GM03348 (cell line): ENCODE results near the gene ANTXRL.
"Not testable (repeated sequence)": the region's sequence is repeated elsewhere in the genome, so short reads cannot be mapped to it uniquely, and the experiment has no call there.

Experiments used
- DNase-seq: peaks from one replicate; pipeline ENCODE4 v3.0.0; 2012; ENCODE audit warnings: low spot score

ANTXRL gene

DNA sequence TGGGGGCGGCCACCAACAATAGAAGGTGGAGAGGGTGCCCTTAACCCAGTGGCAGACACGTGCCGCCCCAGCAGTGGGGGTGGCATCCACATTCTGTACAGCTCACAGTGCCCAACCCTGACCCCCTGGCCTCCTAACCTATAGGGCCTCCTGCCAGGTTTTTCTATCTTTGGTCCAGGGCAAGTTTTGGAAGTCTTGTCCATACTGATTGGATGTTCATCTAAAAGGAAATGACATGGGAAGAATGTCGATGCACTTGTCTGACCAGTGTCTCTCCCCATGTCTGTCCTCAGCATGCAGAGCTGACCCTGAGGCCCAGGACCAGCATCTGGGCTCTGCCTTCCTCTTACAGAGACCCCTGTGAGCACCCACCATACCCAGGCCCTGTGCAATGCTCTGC, 32.3 kb upstream of the ANTXRL start:
- DNase-seq = no peak

- not testable (repeated sequence) for DNase-seq
Observed at GRCh38 chr10:46255210-46255609, 31.6 kb upstream of the ANTXRL start.

- peak; percentile 53 for DNase-seq
Observed at GRCh38 chr10:46255801-46256747, 30.7 kb upstream of the ANTXRL start.

DNA sequence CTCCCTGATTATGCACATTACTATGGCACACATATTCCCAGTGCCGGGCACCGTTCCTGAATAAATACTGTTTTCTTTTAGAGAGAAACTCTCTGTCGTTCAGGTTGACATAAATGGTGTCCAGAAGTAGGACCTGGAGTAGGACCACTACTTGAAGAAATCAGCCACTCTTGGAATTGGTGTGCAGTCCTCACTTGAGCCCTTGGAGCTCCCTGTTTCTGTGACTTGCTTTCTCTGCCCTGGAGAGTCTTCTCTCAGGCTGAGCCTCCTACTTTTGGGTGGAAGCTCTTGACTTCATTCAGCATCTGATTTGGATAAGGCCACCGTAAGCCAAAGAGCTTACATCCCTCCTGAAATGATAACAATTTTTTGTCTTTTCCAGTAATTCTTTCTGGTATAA, 29.7 kb upstream of the ANTXRL start:
- no peak for DNase-seq

DNA sequence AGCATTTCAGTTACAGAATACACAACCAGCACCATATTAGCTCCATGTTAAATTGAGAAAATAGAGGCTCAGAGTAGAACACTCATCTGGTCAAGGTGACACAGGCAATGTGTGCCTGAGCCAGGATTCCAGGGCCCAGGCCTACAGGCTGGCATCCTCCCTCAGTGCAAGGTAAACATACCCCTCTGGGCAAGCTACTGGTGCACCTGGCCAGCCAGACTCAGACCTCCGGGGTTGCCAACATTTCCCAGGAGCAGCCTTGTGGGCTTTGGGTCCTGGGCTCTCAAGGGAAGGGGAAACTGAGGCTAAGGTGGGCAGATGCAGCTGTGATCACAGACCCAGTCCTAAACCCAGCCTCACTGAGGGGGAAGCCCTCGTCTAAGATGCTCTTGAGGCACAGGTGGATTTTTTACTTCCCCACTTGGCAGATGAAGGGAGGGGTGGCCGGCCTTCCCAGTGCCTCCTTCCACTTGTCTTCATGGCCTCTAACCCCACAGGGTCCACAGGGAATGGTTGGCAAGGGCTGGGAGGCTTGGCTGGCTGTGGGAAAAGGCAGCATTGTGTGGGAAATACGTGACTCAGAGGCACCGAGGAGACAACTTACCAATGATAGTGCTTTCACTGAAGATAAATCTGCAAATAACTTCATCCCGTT, 23.8 kb upstream of the ANTXRL start:
- DNase-seq = not testable (repeated sequence)

GRCh38 chr10:46263831-46264268, 22.9 kb upstream of the ANTXRL start:
- DNase-seq = no peak

- DNase-seq = no peak
Observed at GRCh38 chr10:46264336-46264735, 22.5 kb upstream of the ANTXRL start.

DNA sequence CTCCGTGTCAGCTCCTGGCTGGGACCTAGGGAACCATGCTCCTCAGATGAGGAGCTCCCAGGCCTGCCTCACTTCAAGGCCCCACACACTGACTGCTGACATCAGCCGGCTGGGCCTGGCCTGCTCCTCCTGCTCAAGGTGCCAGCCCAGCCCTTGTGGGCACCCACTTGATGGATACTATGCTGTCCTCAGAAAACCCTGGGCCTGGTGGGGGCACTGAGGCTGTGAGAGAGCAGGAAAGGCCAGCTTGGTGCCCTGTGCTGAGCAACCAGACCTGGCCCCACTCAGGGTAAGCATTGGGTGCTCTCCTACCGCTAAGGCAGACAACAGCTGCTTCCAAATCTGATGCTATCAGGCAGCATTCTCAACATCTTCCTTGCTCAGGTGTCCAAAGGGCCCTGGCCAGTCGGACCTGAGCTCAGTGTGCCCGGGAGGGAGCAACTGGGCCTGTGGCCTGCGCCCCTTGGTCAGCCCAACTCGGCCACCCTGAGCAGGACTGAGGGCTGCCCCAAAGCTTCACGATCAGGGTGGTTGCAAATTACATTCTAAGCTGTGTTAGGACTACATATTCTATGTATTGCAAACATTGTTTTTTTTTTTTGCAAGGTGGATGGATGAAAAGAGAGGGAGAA, 21.9 kb upstream of the ANTXRL start:
- DNase-seq = no peak

DNA sequence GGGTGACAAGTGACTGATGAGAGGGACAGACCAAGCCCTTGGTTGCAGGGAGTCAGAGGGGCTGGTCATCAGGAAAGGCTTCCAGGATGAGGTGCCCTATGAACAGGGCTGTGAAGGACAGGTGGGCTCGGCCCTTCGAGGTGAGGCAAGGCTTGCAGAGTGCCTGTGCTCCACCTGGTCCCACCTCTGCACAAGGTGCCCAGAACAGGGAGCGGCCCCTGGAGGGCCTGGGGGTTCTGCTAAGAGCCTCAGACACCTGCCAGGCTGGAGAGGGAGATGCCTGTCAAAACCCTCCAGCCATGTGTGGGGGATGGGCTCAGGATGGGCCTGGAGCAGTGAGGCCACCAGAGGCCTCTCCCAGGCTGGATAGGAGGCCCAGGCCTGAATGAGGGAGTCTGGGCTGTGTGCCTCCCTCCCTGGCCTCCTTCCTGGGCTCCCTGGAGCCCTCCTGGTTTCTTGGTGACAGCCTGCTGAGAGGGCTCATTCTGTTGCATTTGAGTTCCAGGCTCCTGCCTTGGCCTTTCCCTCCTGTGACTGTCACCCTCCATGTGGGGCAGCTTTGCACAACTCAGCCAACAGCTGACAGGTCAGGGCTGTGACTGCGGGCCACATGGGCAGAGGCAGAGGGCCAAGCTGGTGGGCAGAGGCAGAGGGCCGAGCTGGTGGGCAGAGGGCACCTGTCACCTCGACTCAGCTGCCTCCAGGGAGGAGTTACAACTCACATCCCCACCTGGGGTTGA, 21.1 kb upstream of the ANTXRL start:
- not testable (repeated sequence) for DNase-seq

- DNase-seq = no peak
Observed at GRCh38 chr10:46266306-46266985, 20.4 kb upstream of the ANTXRL start.

DNA sequence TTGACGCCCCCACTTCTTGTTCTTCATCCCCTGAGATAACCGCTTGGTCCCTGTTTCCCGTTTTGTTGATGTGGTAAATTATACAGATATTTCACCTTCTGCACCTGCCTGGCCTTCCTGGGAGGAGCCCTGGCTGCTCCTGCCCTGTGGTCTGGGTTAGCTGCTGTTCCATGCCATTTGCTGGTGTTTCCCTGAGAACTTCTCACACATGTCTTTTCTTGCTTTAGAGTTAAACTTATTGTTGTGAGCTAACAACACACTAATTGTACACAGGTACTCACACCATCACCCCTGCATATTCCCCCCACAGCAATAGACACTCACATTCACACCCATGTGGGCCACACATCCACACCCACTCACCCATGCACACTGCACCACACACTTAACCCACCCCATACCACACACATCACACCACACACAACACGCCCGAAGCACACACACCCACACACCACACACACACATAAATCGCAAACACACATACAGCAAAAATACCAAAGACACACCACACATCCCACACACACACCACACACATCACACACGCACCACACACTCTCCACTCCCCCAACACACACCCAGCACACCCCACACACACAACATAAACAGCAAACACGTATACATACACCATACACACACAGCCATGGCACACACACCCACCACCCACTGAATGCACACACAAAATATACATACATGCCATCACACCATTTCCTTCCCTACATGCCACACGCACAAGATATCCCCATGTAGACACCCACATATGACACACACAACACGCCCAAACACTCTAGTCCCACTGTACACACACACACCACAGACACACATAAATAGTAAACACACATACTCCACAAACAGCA, 19.4 kb upstream of the ANTXRL start:
- DNase-seq = no peak

- DNase-seq = no peak
Observed at GRCh38 chr10:46268076-46268881, 18.5 kb upstream of the ANTXRL start.

- DNase-seq = not testable (repeated sequence)
Observed at GRCh38 chr10:46269554-46270053, 17.2 kb upstream of the ANTXRL start.

GRCh38 chr10:46270086-46270811, 16.5 kb upstream of the ANTXRL start:
- no peak for DNase-seq

GRCh38 chr10:46270963-46271530, 15.8 kb upstream of the ANTXRL start:
- not testable (repeated sequence) for DNase-seq

GRCh38 chr10:46271795-46272499, 14.8 kb upstream of the ANTXRL start:
- not testable (repeated sequence) for DNase-seq

DNA sequence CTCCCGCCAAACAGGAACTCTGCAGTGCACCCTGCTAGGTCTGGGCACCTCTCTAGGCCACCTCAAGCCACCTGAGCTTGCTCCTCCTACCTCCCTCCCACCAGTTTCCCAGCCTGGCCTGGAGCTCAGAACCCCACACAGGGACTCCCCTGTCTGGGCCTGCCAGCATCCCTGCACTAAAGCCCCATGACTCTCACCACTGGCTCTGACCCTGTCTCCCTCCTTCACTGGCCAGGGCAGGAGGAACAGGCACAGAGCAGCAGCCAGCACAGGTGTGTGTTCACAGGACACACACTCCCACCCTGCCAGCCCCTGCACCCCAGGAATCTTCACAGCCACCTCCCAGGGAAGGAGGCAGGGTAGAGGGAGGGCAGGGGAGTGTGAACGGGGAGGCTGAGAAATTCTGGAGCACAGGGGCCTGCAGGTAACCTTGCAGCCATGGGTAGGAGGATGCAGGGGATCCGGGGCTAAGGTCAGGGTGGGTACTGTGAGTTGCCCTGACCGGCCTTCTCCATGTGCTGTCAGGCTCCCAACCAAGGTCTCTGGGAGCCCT, 13.9 kb upstream of the ANTXRL start:
- DNase-seq = no peak
